Neural cell (in vitro differentiated cells): ENCODE measurements around the gene KCNK17. TPM values are rescaled to one million over a fixed set of nuclear protein-coding genes. Genes with fewer than 3 reads are reported as not detected.

Experiments used
- H2AFZ ChIP-seq: fragments of 200-600, 300-800 bp; sonication (generic), shearing (Covaris generic); 2 replicates; pipeline ENCODE4 v1.6.0; 2014; ENCODE audit warnings: low read depth, mild to moderate bottlenecking, antibody characterized with exemption, low read length, moderate library complexity
- H3F3A ChIP-seq: fragments of 200-600 bp; shearing (Covaris generic); 2 replicates; pipeline ENCODE4 v1.6.1; 2016; ENCODE audit warnings: mild to moderate bottlenecking, moderate library complexity, mixed read lengths, antibody characterized with exemption, low read length; ENCODE audit not compliant: insufficient read depth, poor library complexity, severe bottlenecking
- H3K27ac ChIP-seq: fragments of 200-600, 300-800 bp; sonication (generic), shearing (Covaris generic); 2 replicates; pipeline ENCODE4 v1.5.1; 2014; ENCODE audit warnings: mild to moderate bottlenecking, low read length, moderate library complexity
- H3K27me3 ChIP-seq: fragments of 300-800, 200-600 bp; sonication (generic), shearing (Covaris generic); 2 replicates; pipeline ENCODE4 v1.6.0; 2014; ENCODE audit warnings: mild to moderate bottlenecking, low read depth, low read length, moderate library complexity; ENCODE audit not compliant: insufficient read depth
- H3K36me3 ChIP-seq: fragments of 300-800, 200-600 bp; sonication (generic), shearing (Covaris generic); 2 replicates; pipeline ENCODE4 v1.5.1; 2014; ENCODE audit warnings: mild to moderate bottlenecking, antibody characterized with exemption, low read length, moderate library complexity; ENCODE audit not compliant: insufficient read depth
- H3K4me2 ChIP-seq: fragments of 300-800, 200-600 bp; sonication (generic), shearing (Covaris generic); 2 replicates; pipeline ENCODE4 v1.6.0; 2014; ENCODE audit warnings: mild to moderate bottlenecking, low read length
- H3K4me3 ChIP-seq: fragments of 300-800, 200-600 bp; sonication (generic), shearing (Covaris generic); 2 replicates; pipeline ENCODE4 v1.5.1; 2014; ENCODE audit warnings: mild to moderate bottlenecking, low read length, moderate library complexity
- H3K79me2 ChIP-seq: fragments of 200-600 bp; shearing (Covaris generic); replicated peaks from 2 replicates; pipeline ENCODE4 v1.6.0; 2014; ENCODE audit warnings: mild to moderate bottlenecking, low read length, moderate library complexity; ENCODE audit not compliant: insufficient read depth
- H3K9ac ChIP-seq: fragments of 300-800, 200-600 bp; sonication (generic), shearing (Covaris generic); 2 replicates; pipeline ENCODE4 v1.6.1; 2016; ENCODE audit warnings: mild to moderate bottlenecking, low read length, mixed read lengths
- H3K9me2 ChIP-seq: fragments of 200-600 bp; shearing (Covaris generic); 2 replicates; pipeline ENCODE4 v1.6.1; 2016; ENCODE audit warnings: mild to moderate bottlenecking, low read length, mixed read lengths; ENCODE audit not compliant: insufficient read depth
- H3K9me3 ChIP-seq: fragments of 200-600, 300-800 bp; sonication (generic), shearing (Covaris generic); 2 replicates; pipeline ENCODE4 v1.6.1; 2016; ENCODE audit warnings: mild to moderate bottlenecking, mixed run types, low read length, moderate library complexity, mixed read lengths
- H4K20me1 ChIP-seq: fragments of 200-600 bp; shearing (Covaris generic); 2 replicates; pipeline ENCODE4 v1.6.1; 2016; ENCODE audit warnings: mild to moderate bottlenecking, mixed run types; ENCODE audit not compliant: insufficient read depth
- EP300 ChIP-seq: fragments of 450-650 bp; conservative IDR thresholded peaks from 2 replicates; pipeline ENCODE4 v1.6.1; 2014; ENCODE audit warnings: antibody characterized with exemption, mild to moderate bottlenecking, moderate library complexity; ENCODE audit not compliant: poor library complexity, severe bottlenecking
- EZH2 ChIP-seq: fragments of 200-600, 300-800 bp; shearing (Covaris generic), sonication (generic); IDR thresholded peaks from 2 replicates; pipeline ENCODE4 v1.6.1; 2014; ENCODE audit warnings: antibody characterized with exemption, low read length, borderline replicate concordance, mild to moderate bottlenecking; ENCODE audit not compliant: insufficient read depth, poor library complexity, severe bottlenecking
- MXI1 ChIP-seq: fragments of 450-650 bp; conservative IDR thresholded peaks from 2 replicates; pipeline ENCODE4 v1.6.1; 2014; ENCODE audit warnings: antibody characterized with exemption, mild to moderate bottlenecking; ENCODE audit not compliant: poor library complexity, severe bottlenecking
- POLR2AphosphoS5 ChIP-seq: IDR thresholded peaks from 2 replicates; pipeline ENCODE4 v1.6.1; 2012
- RAD21 ChIP-seq: fragments of 450-650 bp; conservative IDR thresholded peaks from 2 replicates; pipeline ENCODE4 v1.6.1; 2014; ENCODE audit warnings: antibody characterized with exemption, mild to moderate bottlenecking, moderate library complexity
- SMC3 ChIP-seq: fragments of 450-650 bp; conservative IDR thresholded peaks from 2 replicates; pipeline ENCODE4 v1.6.1; 2014; ENCODE audit warnings: antibody characterized with exemption, mild to moderate bottlenecking, moderate library complexity; ENCODE audit not compliant: poor library complexity
- TAF1 ChIP-seq: IDR thresholded peaks from 2 replicates; pipeline ENCODE4 v1.6.1; 2012; ENCODE audit warnings: low read depth
- polyA plus RNA-seq: library from polyadenylated mRNA; depleted of rRNA; stranded (reverse); fragments of >200 nt; gene quantifications from 2 replicates; pipeline ENCODE4 v1.2.3, GENCODE V29; 2014
- TF ChIP-seq, protein P1 (sequence below): IDR thresholded peaks from 2 replicates; pipeline ENCODE4 v1.6.1; 2012; ENCODE audit warnings: borderline replicate concordance
- TF ChIP-seq, protein P2 (sequence below): fragments of 450-650 bp; IDR thresholded peaks from 2 replicates; pipeline ENCODE4 v1.5.1; 2014; ENCODE audit warnings: antibody characterized with exemption, mild to moderate bottlenecking, moderate library complexity; ENCODE audit not compliant: poor library complexity, severe bottlenecking

The KCNK17 gene
- polyA plus RNA-seq, 1 donor from 2014 or later: 0.67 TPM

GRCh38 chr6:39298061-39298460, 16.2 kb downstream of the KCNK17 start:
- Histone ChIP-seq H3K4me2 (no peak overlapping the region), H3K9ac (no peak overlapping the region), H3K9me3 (no peaks in the 10 kb centered on the region), H4K20me1 (no peaks in the 10 kb centered on the region), H3K27me3 (no peaks in the 10 kb centered on the region), H2AFZ (no peak overlapping the region), H3K27ac (no peak overlapping the region), H3K9me2 (no peaks in the 10 kb centered on the region), H3K4me3 (no peak overlapping the region), H3K36me3 (no peaks in the 10 kb centered on the region), H3K79me2 (no peaks in the 10 kb centered on the region), H3F3A (no peaks in the 10 kb centered on the region)
- TF ChIP-seq POLR2AphosphoS5 (no peak), MXI1 (no peak), RAD21 (no peak), EZH2 (no peak), SMC3 (no peak), EP300 (no peak), TAF1 (no peak)
- TF ChIP-seq, protein P1, sequence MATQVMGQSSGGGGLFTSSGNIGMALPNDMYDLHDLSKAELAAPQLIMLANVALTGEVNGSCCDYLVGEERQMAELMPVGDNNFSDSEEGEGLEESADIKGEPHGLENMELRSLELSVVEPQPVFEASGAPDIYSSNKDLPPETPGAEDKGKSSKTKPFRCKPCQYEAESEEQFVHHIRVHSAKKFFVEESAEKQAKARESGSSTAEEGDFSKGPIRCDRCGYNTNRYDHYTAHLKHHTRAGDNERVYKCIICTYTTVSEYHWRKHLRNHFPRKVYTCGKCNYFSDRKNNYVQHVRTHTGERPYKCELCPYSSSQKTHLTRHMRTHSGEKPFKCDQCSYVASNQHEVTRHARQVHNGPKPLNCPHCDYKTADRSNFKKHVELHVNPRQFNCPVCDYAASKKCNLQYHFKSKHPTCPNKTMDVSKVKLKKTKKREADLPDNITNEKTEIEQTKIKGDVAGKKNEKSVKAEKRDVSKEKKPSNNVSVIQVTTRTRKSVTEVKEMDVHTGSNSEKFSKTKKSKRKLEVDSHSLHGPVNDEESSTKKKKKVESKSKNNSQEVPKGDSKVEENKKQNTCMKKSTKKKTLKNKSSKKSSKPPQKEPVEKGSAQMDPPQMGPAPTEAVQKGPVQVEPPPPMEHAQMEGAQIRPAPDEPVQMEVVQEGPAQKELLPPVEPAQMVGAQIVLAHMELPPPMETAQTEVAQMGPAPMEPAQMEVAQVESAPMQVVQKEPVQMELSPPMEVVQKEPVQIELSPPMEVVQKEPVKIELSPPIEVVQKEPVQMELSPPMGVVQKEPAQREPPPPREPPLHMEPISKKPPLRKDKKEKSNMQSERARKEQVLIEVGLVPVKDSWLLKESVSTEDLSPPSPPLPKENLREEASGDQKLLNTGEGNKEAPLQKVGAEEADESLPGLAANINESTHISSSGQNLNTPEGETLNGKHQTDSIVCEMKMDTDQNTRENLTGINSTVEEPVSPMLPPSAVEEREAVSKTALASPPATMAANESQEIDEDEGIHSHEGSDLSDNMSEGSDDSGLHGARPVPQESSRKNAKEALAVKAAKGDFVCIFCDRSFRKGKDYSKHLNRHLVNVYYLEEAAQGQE: no peak
- TF ChIP-seq, protein P2, sequence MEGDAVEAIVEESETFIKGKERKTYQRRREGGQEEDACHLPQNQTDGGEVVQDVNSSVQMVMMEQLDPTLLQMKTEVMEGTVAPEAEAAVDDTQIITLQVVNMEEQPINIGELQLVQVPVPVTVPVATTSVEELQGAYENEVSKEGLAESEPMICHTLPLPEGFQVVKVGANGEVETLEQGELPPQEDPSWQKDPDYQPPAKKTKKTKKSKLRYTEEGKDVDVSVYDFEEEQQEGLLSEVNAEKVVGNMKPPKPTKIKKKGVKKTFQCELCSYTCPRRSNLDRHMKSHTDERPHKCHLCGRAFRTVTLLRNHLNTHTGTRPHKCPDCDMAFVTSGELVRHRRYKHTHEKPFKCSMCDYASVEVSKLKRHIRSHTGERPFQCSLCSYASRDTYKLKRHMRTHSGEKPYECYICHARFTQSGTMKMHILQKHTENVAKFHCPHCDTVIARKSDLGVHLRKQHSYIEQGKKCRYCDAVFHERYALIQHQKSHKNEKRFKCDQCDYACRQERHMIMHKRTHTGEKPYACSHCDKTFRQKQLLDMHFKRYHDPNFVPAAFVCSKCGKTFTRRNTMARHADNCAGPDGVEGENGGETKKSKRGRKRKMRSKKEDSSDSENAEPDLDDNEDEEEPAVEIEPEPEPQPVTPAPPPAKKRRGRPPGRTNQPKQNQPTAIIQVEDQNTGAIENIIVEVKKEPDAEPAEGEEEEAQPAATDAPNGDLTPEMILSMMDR: no peak

GRCh38 chr6:39296745-39297640, 17.2 kb downstream of the KCNK17 start:
- H3K4me2 ChIP-seq: no peak overlapping the region
- H3K4me3 ChIP-seq: no peak overlapping the region
- TF ChIP-seq EP300 (peak; percentile 76), SMC3 (no peak), EZH2 (no peak), POLR2AphosphoS5 (peak; percentile 37)

More at GRCh38 chr6:39296745-39297640, 17.2 kb downstream of the KCNK17 start:
- Histone ChIP-seq H2AFZ (no peak overlapping the region), H3K27me3 (no peaks in the 10 kb centered on the region), H4K20me1 (no peaks in the 10 kb centered on the region), H3K27ac (peak overlapping the region; percentile 32), H3K79me2 (no peaks in the 10 kb centered on the region), H3K36me3 (no peaks in the 10 kb centered on the region), H3K9ac (no peak overlapping the region), H3F3A (no peaks in the 10 kb centered on the region), H3K9me3 (no peaks in the 10 kb centered on the region), H3K9me2 (no peaks in the 10 kb centered on the region)
